A172 (cell line): ENCODE results near the gene PYGM. TPM values are rescaled to one million over a fixed set of nuclear protein-coding genes. Genes with fewer than 3 reads are reported as not detected.

ENCODE experiments used
- DNase-seq: peaks from one replicate; pipeline ENCODE4 v3.0.0-alpha.2; 2015; ENCODE audit warnings: low spot score
- total RNA-seq: library from RNA; depleted of rRNA; stranded (reverse); fragments of >200 nt; shearing (Covaris generic); gene quantifications from 2 replicates; pipeline ENCODE4 v1.2.3, GENCODE V29; 2014; rRNA removed

Gene PYGM
- 0.12 TPM in 1 of 2 replicates, not detected in the other for total RNA-seq

GRCh38 chr11:64759722-64760719 is at the start of gene PYGM:
TSS of gene PYGM (minus strand) at chr11:64759974. CDS start at chr11:64759898, 76 bp downstream.
- no peak for DNase-seq

DNA sequence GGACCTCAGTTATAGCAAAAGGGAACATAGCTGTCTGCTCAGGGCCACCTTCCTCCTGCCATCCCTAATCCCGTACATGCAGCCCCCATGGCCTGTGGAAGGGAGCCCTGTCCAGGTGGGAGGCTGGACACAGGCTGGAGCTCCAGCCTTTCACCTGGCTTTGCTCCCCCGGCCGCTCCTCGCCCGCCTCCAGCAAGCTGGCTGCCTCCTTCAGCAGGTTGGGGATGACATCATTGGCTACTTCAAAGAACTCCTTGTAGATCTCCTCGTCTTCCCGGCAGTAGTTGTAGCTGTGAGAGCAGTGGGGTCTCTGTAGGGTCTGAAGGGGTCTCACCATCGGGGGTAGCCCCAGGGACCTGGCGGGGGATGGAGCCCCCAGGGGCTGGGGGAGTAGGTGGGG is 45.7 kb upstream of the PYGM start:
- no peak for DNase-seq

DNA sequence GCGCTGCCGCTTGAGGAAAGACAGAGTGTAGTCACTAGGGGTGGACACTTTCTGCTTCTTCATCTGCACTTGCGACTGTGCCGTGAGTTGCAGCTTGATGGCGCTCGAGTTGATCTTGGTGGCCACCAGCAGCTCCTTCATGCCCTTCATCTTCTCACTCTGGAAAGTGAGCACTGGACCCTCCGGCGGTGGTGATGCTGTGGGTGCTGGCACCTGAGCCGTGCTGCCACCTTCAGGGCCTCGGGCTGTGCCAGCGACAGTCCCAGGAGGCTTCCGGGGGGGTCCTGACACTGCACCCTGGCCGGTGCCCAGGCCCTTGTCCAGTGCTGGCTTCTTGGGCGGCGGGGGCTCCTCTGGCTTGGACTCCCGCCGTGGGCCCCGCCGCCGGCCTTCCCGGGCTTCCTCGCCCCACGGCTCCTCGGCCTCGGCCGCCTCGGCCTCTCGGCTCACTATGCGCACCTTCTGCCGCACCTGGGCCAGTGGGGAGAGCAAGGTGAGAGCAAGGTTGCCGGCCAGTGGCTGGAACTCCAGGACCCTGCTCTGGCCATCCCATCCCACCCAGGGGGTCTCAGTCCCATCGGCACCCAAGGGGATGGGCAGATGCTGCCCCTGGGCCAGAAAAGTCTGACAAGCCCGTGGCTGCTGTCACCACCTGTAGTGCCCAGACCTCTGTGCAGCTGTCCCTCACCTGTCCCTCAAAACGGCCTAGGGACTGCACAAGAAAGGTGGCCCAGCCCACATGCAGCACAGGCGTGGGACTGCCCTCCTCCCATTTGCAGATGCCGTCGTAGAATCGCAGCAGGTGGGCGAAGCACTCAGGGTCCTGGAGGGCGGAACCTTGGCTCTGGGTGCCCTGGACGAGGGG is 44.8 kb upstream of the PYGM start:
- no peak for DNase-seq

DNA sequence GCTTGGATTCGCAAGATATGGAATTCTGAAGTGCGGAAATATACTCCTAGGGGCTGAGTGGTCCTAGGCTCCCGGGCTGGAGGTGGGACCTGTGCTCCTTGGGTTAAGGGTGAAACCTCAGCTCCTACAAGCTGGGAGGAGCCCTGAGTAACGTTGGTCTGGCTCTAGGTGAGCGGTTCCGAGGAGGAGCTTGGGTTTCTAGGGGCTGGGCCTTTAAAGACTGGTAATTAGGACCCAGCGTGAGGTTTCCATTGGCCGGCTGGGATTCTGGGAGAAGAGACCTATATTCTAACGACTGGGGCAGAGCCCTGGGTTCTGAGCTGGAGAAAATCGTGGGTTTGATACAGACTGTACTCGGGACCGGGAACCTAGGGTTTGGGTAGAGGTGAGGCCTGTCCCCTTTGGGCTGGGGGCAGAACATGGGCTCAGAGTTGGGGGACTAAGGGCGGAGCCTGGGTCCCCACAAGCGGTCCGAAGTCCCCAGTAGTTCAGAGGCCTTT is 44.1 kb upstream of the PYGM start:
- no peak for DNase-seq

- peak; percentile 73 for DNase-seq
Observed at GRCh38 chr11:64803158-64803845, 43.5 kb upstream of the PYGM start, which contains the start of gene MAP4K2. TSS of gene MAP4K2 (minus strand) at chr11:64803214. CDS start at chr11:64803149, 65 bp downstream.

DNA sequence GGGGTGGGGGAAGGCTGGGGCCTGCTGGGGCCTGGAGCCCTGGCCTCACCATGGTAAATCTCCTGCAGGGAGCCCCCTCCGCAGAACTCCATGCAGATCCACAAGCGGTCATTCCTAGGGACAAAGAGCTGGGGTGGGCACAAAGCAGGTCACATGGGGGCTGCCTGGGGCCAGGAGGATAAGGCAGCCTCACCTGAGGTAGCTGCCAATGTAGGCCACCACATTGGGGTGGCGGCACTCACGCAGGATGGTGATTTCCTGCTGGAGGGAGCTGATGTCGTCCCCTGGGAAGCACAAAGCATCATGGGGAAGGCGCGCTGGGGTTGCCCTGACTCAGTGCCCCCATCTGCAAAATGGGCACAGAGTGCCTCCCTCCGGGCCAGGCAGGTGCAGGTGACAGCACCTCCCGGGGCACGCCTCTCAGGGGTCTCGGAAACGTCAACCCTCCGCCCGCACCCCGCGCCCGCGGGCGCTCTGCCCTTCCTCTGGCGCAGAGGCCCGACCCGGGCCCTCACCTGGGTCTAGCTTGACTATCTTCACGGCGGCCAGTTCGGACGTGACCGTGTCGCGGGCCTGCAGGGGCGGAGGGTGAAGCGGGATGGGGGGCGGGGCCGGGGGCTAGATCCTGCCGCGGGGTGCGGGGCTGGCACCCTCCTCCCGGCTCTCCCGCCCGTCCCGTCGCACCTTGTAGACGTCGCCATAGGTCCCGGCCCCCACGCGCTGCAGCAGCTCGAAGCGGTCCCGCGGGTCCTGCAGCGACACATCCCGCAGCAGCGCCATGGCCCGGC is 42.8 kb upstream of the PYGM start:
- DNase-seq, result no peak

DNA sequence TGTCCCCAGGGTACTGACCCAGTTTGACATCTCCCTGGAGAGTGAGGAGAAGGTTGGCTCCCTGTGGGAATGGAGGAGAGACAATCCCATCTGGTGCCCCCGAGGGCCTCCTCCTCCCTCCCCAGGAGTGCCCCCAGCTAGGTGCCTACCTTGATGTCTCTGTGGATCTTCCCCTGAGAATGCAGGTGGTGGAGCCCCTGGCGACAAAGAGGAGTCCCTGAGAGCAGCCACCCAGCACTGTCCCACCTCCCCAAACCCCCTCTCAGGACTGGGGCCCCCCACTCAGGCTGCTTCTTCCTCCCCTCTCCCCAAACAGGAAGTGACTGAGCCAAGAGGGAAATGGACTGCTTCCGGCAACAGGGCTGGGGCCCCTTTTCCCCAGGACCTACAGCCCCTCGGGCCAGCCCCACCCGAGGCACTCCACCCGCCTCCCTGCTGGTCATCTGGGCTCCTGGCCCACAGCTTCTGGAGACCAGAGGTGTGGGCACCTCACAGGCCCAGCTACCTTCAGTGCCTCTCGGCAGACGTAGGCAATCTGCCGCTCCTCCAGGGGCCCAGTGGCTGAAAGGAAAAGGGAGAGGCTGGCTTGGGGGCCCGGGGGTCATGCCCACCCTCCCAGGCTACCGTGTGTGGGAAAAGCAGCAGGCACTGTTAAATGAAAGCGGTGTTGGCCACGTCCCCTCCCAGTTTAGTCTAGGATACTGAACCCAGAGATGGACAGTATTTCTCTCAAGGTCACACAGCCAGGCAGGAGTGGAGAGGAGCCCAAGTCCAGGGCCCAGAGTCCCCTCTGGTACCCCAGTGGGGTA is 42.0 kb upstream of the PYGM start:
- DNase-seq, result no peak

GRCh38 chr11:64801158-64801464 is 41.3 kb upstream of the PYGM start:
- DNase-seq, result no peak

DNA sequence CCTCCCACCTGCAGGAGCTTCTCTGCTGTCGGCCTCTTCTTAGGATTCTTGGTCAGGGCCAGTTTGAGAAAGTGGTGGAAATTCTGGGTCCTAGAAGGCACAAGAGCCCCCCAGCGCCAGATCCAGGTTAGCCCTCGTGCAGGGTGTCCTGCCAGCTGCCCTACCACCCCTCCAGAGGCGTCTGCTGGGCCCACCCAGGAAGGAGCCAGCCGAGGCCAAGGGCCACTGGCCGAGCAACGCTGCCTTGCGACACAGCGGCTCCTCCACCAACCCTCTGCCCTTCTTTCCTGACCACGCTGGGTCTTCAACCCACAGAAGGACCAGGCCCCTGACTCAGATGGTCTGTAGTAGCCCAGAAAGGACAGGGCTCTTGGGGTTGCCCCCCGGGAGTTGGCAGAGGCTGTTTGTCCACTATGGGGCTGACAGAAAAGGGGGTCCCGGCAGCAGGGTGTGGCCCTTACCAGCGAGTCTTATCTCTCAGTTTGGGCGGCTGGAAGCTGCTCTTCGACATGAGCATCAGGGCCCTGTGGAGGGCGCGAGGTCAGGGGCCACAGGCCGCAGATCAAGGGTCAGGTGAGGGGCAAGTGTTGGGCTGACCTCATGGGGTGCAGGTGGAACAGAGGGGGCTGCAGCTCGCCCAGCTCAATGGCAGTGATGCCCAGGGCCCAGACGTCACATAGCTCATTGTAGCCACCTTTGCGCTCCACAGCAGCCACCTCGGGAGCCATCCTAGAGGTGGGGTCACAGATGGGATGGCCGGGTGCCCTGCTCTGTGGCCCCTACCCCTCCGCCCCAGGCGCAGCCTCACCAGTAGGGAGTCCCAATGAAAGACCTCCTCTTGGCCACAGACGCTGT is 40.8 kb upstream of the PYGM start:
- no peak for DNase-seq

DNA sequence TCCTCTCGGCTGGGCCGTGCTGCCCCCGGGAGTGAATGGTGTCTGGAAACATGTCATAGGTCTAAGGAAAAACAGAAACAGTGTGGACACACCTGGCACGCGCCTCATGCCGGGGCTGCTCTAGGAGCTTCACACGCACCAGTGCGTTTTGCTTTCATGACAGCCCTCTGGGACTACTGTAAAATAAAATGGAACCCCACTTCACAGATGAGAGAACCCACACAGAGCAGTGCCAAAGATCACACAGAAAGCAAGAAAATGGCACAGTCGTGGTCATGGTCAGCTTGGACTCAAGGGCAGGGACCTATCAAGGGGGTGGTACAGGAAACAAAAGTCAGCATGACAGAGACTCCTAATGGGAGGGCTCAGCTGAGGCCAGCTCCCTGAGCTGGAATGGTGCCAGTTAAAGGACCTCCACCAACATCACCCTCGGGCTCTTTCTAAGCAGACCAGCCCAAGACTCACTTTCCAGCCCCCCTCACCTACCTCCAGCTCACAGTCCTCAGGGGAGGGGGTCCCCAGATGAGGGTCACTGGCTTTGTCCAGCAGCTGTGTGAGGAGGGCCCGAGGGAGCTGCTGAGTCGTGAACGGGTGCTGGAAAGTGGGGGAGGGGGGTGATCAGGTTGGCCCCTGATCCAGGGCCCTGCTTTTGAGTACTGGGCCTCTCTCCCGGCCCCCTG is 40.0 kb upstream of the PYGM start:
- DNase-seq, result no peak

- no peak for DNase-seq
Observed at GRCh38 chr11:64799256-64799622, 39.5 kb upstream of the PYGM start.

DNA sequence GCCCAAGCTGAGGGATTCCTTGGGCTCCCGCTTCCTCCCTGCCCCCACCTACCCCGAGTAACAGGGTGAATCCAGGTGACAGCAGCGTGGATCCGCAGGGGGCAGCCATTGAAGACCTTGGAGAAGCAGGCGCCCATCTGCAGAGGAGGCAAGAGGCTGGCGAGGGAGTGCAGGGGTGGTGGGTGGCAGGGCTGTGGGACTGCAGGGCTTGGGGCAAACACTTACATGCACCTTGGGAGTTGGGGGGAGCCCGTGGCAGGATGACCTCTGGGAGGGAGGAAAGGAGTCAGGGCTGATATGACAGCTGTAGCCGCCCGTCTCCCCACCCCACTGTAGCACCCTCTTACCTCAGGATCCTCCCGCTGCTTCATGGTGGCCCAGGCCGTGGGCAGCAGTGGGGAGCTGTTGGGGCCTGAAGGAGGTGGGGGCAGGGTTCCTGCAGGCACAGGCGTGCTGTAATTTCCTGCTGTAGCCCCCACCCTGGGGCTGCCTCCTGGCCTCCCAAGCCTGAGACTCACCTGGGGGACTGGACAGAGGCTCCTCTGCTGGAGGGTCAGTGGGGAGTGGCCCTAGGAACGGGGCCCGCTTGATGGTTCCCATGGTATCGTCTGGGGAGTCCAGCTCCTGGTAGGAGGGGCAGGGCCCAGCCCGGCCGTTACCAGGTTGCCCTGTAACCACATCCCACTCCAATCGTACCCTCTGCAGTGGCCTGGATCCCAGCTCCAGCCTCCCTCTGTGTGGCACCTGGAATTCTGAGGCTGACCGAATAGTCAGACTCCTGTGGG is 37.2 kb upstream of the PYGM start:
- DNase-seq, result no peak

GRCh38 chr11:64796047-64796756 is 36.4 kb upstream of the PYGM start:
- DNase-seq, result no peak

- no peak for DNase-seq
Observed at GRCh38 chr11:64794526-64794925, 34.8 kb upstream of the PYGM start.

GRCh38 chr11:64793271-64794160 is 33.7 kb upstream of the PYGM start:
- no peak for DNase-seq

- DNase-seq, result no peak
Observed at GRCh38 chr11:64792482-64792881, 32.7 kb upstream of the PYGM start.
